Measurements from ENCODE around the gene KRTAP25-1.

The KRTAP25-1 gene

DNA sequence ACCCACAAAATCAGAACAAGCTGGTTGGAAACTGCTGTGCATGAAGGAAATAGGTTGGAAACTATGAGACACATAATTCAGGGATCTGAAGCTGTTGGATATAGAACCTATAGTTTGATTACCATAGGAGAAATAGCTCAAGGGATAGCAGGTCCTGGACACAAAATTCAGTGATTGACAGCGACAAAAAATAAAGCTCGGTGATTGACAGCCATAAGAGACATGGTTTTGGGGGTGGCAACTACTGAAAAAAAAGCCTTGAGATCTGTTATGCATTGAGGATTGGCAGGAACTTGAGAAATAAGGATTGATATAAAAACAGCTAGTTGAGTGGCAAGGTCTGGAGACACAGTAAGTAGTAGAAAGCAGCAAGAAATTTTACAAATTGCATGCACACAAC lies at the start of gene KRTAP25-1:
Gene KRTAP25-1, minus strand, starts transcription at position 300 of the 400 bp plus-strand sequence. Its CDS starts 24 bp downstream, at position 276.
- DNase-seq = no peak

DNA sequence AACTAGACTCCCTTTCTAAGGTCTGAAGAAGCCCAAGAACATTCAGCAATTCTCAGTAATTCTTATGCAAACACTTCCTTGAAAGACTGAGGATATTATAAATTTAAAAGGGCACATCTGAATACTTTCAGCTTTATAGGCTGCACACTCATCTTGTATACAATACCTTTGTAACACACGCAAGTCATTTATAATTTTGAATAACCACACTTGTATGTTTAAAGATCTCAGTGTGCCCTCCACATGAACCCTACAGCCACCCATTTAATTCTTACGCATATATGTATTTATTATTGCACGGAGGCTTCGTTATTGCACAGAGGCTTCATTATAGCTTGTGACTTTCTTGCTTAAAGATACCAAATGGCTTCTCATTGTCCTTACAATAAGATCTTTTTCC lies 49.4 kb upstream of the KRTAP25-1 start:
- no peak for DNase-seq

GRCh38 chr21:30337772-30338171 lies 48.5 kb upstream of the KRTAP25-1 start:
- no peak for DNase-seq

DNA sequence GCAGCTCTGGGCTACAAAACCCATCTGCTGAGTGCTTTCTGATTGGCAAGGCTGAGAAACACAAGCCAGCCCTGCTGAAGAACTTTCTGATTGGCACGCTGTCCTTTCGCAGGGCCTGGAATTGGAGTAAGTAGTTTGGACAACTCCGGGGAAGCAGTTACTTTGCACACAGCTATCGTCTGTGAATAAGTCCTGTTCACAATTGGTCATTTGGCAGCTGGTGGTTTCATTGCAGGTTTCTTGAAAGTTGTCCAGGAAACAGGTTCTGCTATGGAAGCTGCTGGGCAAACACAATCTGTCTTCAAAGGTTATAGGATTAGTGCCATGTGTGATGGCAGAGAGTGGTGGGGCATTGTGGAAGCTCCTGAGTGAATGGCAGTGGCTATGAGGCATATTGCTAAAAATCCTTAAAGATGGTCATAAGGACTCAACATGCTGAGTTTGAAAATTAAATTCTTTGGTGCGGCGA lies 48.0 kb upstream of the KRTAP25-1 start, which contains the start of gene KRTAP27-1:
Gene KRTAP27-1, minus strand, starts transcription at position 419 of the 469 bp plus-strand sequence. Its CDS starts 26 bp downstream, at position 393.
- no peak for DNase-seq

GRCh38 chr21:30336596-30336995 lies 47.3 kb upstream of the KRTAP25-1 start:
- DNase-seq = no peak

GRCh38 chr21:30333736-30334135 lies 44.4 kb upstream of the KRTAP25-1 start:
- DNase-seq = no peak

- no peak for DNase-seq
These were observed 43.4 kb upstream of the KRTAP25-1 start for GRCh38 chr21:30332681-30333080.

GRCh38 chr21:30329203-30329875 lies 40.0 kb upstream of the KRTAP25-1 start:
- DNase-seq = no peak

GRCh38 chr21:30326390-30326789 lies 37.1 kb upstream of the KRTAP25-1 start:
- DNase-seq = no peak

GRCh38 chr21:30320215-30320614 lies 30.9 kb upstream of the KRTAP25-1 start, which contains the start of gene KRTAP26-1:
Gene KRTAP26-1, minus strand, starts transcription at chr21:30320315. Its CDS starts 280 bp downstream, at chr21:30320035.
- DNase-seq = no peak

DNA sequence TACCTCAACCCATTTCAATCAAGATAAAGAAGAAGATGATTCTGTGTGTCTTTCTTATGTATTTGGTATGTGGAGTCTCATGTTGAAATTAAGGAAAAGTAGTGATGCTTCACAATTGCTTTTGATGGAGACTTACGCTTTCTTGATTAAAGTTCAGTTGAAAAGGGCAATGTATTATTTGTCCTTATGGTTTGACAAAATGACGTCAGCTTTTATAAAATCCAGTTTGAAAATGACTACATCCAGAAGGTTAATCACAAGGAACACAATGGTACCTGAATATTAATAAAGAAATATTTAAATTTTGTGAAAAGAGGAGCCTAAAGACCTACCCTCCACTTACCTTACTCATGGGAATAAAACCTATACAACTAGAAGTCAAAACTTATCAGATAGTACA lies 26.4 kb upstream of the KRTAP25-1 start:
- DNase-seq = no peak

DNA sequence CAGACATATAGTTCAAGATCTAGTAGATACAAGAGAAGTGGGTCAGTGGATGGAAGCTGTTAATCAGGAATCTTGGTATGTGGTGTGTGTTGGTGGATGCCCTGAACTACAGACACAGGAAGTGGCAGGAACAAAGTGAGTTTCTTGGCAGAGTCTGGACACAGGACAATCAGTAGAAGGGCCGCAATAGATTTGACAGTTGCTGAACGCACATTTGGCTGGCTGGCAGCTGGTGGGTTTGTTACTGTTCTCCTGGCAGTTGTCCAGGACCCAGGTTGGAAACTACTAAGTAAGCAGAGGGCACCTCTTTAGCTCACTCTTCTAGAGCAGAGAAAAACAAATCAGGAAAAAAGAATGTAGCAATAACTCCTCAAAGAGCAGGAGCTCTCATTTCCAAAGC lies 17.6 kb upstream of the KRTAP25-1 start:
- DNase-seq = no peak

DNA sequence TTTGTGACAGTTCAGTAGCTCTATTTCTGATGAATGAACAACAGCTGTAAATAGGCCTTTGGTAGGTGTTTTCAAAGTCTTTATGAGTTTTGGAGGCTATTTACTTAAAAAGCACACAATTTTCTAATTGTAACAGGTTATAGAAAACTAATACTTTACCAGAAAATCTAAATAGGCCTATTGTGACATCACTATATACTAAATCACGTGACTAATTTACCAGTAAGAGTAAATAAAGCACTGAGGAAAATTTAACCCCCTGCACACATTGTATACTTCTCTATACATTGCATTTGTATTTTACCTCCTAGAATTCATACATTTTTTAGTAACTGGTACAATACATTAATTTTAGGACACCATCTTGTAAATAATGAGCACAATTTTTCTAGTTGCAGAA lies 15.8 kb upstream of the KRTAP25-1 start:
- DNase-seq = no peak

GRCh38 chr21:30282850-30283249 lies 6.5 kb downstream of the KRTAP25-1 start, which contains the start of gene KRTAP24-1:
Gene KRTAP24-1, minus strand, starts transcription at chr21:30282950. Its CDS starts 18 bp downstream, at chr21:30282932.
- DNase-seq = no peak

GRCh38 chr21:30271611-30272010 lies 17.7 kb downstream of the KRTAP25-1 start:
- DNase-seq = no peak

- DNase-seq = no peak
These were observed 18.2 kb downstream of the KRTAP25-1 start for GRCh38 chr21:30271156-30271555.

DNA sequence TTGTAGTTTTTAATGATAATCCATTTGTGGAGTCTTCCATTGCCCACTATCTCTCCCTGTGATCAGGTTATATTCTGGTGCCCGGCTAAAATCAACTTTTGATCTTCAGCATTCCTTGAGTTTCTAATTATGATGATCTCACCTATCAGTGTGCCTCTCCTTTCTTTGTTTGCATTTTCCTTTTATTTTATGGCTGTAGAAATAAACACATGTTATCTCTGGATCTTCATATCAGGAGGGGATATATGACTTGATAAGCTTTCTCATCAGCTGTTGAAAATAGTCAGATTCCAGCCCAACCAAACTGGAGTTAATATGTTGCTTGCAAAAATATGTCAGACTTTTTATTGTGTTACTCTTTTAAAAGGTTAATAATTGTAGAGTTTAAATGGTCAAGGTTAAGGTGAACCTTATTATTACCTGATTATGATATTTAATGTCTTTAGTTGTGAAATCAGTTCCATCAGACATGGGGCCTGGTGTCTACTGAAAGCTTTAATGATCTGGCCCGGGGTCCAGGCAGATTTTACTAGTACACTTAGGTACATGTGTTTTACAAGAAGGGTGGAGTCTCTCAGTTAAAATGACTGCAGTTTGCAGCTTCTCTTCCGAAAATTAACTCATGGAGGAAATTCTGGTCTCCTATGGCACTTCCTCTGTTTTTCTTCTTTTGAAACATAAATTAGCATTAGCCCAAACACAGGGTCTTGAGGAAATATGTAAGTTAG lies 19.3 kb downstream of the KRTAP25-1 start:
- no peak for DNase-seq

GRCh38 chr21:30268608-30269197 lies 20.6 kb downstream of the KRTAP25-1 start:
- DNase-seq = no peak

DNA sequence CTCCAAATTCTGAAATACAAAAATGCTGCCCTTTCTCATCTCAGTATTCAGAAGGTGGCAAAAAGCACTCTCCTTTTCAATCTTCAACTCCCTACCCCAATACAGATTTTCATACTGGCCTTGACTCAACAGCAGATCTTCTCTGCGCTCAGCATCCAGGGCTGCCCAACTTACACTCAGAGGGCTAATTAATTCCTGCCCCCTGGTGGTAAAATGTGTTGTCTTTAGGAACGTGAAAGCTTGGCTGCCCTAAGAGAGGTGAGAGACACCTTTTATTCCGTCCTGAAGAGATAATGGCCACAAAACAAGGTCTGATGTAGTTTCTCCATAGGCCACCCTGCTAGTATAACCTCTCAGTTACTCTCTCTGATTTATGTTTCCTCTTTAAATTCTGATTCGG lies 31.5 kb downstream of the KRTAP25-1 start:
- no peak for DNase-seq

DNA sequence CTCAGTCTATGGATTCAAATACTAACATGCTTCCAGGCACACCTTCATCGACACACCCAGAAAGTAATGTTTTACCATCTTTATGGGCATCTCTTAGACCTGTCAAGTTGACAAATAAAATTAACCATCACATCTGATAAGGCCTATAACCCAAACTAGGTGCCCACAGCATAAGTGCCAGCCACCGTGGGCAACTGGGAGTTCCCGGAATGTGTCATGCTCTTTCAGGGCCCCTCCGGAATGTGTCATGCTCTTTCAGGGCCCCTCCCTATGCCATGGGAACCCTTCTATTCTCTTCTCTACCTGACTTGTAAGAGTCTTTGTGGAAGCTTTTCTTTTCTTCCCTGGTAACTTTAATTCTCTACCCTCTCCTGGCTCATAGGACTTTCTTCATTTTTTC lies 33.2 kb downstream of the KRTAP25-1 start:
- no peak for DNase-seq

- DNase-seq = no peak
These were observed 33.6 kb downstream of the KRTAP25-1 start for GRCh38 chr21:30255679-30256078.

DNA sequence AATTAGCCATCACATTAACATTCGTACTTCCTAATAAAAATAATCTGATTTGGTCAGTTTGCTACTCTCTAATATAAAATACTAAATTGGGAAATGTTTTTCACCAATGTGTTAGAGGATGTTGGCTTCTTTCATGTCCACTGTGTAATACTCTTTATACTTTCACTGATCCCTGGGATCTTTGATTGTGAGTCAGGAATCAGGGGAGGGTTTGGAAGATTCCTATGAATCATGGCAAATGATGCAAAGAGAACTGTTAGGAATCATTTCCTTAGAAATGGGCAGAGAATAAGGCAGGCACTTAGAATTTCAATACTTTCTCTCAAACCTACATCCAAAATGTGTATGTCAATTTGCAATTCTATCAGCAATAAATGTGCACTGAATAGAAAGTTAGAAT lies 37.5 kb downstream of the KRTAP25-1 start:
- no peak for DNase-seq

GRCh38 chr21:30249936-30250335 lies 39.4 kb downstream of the KRTAP25-1 start:
- DNase-seq = no peak

DNA sequence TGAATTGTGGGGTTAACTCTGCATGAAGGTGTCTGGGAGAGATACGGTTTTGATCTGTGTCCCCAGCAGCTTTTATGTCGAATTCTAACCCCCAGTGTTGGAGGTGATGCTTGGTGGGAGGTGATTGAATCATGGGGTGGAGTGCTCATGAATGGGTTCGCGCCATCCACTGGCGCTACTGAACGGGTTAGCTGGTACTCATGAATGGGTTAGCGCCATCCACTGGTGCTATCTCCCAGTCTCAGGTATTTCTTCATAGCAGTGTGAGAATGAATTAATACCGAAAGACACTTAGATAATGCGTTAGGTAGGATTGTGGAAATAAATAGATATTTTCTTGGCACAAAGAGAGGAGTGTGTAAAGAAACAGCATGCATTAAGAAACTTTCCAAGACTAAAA lies 40.5 kb downstream of the KRTAP25-1 start:
- DNase-seq = no peak
